ENCODE data around the gene NPAS4.
A peak's percentile ranks its signal among the peaks of the same experiment; 100 is the strongest.

NPAS4 gene

GRCh38 chr11:66410191-66410590, 10.6 kb upstream of the NPAS4 start:
- no peak overlapping the region for H3K4me3 Mint-ChIP-seq
- H3K27ac Mint-ChIP-seq = no peak overlapping the region
- H3K9me3 Mint-ChIP-seq (ENCODE audit: low read depth) = no peaks in the 10 kb centered on the region
- peaks cover 23% of the 10 kb centered on the region for H3K27me3 Mint-ChIP-seq
- H3K4me1 Mint-ChIP-seq (ENCODE audit: low read depth) = peaks cover 3% of the 10 kb centered on the region
- H3K36me3 Mint-ChIP-seq = no peaks in the 10 kb centered on the region

- Mint-ChIP-seq H3K4me3 (no peak overlapping the region), H3K36me3 (no peaks in the 10 kb centered on the region), H3K27ac (no peak overlapping the region), H3K27me3 (peaks cover 28% of the 10 kb centered on the region), H3K4me1 (ENCODE audit: low read depth) (peaks cover 3% of the 10 kb centered on the region), H3K9me3 (ENCODE audit: low read depth) (no peaks in the 10 kb centered on the region)
Observed at GRCh38 chr11:66411323-66411722, 9.5 kb upstream of the NPAS4 start.

- Mint-ChIP-seq H3K27ac (no peak overlapping the region), H3K27me3 (peaks cover 35% of the 10 kb centered on the region), H3K4me1 (ENCODE audit: low read depth) (peaks cover 9% of the 10 kb centered on the region), H3K9me3 (ENCODE audit: low read depth) (no peaks in the 10 kb centered on the region), H3K4me3 (no peak overlapping the region), H3K36me3 (no peaks in the 10 kb centered on the region)
Observed at GRCh38 chr11:66412110-66412509, 8.7 kb upstream of the NPAS4 start.

- H3K4me3 Mint-ChIP-seq = no peak overlapping the region
- no peaks in the 10 kb centered on the region for H3K36me3 Mint-ChIP-seq
- no peaks in the 10 kb centered on the region for H3K9me3 Mint-ChIP-seq (ENCODE audit: low read depth)
- H3K27me3 Mint-ChIP-seq = peaks cover 45% of the 10 kb centered on the region
- no peak overlapping the region for H3K27ac Mint-ChIP-seq
- H3K4me1 Mint-ChIP-seq (ENCODE audit: low read depth) = peaks cover 19% of the 10 kb centered on the region
Observed at GRCh38 chr11:66413167-66413566, 7.7 kb upstream of the NPAS4 start.

GRCh38 chr11:66414120-66414934, 6.5 kb upstream of the NPAS4 start:
- Mint-ChIP-seq H3K4me1 (ENCODE audit: low read depth) (peaks cover 25% of the 10 kb centered on the region), H3K27me3 (peaks cover 52% of the 10 kb centered on the region), H3K4me3 (no peak overlapping the region), H3K36me3 (no peaks in the 10 kb centered on the region), H3K9me3 (ENCODE audit: low read depth) (peaks cover 3% of the 10 kb centered on the region), H3K27ac (no peak overlapping the region)

- H3K9me3 Mint-ChIP-seq (ENCODE audit: low read depth) = peaks cover 3% of the 10 kb centered on the region
- no peak overlapping the region for H3K27ac Mint-ChIP-seq
- H3K27me3 Mint-ChIP-seq = peaks cover 53% of the 10 kb centered on the region
Observed at GRCh38 chr11:66415423-66415822, 5.4 kb upstream of the NPAS4 start.

GRCh38 chr11:66417000-66417399, 3.8 kb upstream of the NPAS4 start:
- Mint-ChIP-seq H3K27ac (no peak overlapping the region), H3K36me3 (no peaks in the 10 kb centered on the region), H3K27me3 (peaks cover 48% of the 10 kb centered on the region), H3K9me3 (ENCODE audit: low read depth) (peaks cover 3% of the 10 kb centered on the region), H3K4me1 (ENCODE audit: low read depth) (peaks cover 27% of the 10 kb centered on the region), H3K4me3 (peak overlapping the region; percentile 27)

More at GRCh38 chr11:66415423-66415822, 5.4 kb upstream of the NPAS4 start:
- H3K36me3 Mint-ChIP-seq = no peaks in the 10 kb centered on the region
- H3K4me3 Mint-ChIP-seq = no peak overlapping the region
- peaks cover 27% of the 10 kb centered on the region for H3K4me1 Mint-ChIP-seq (ENCODE audit: low read depth)

- Mint-ChIP-seq H3K27me3 (peaks cover 43% of the 10 kb centered on the region), H3K4me3 (peak overlapping the region; percentile 70), H3K9me3 (ENCODE audit: low read depth) (peaks cover 3% of the 10 kb centered on the region), H3K36me3 (no peaks in the 10 kb centered on the region), H3K27ac (peak overlapping the region; percentile 30), H3K4me1 (ENCODE audit: low read depth) (peaks cover 27% of the 10 kb centered on the region)
Observed at GRCh38 chr11:66418168-66418985, 2.5 kb upstream of the NPAS4 start.

- Mint-ChIP-seq H3K27ac (peak overlapping the region; percentile 30), H3K27me3 (peaks cover 40% of the 10 kb centered on the region)
Observed at GRCh38 chr11:66418986-66419308, 1.9 kb upstream of the NPAS4 start.

GRCh38 chr11:66419825-66420224, 1.0 kb upstream of the NPAS4 start:
- no peak overlapping the region for H3K4me3 Mint-ChIP-seq
- H3K4me1 Mint-ChIP-seq (ENCODE audit: low read depth) = peaks cover 27% of the 10 kb centered on the region
- peaks cover 3% of the 10 kb centered on the region for H3K9me3 Mint-ChIP-seq (ENCODE audit: low read depth)
- peaks cover 35% of the 10 kb centered on the region for H3K27me3 Mint-ChIP-seq
- H3K27ac Mint-ChIP-seq = no peak overlapping the region
- no peaks in the 10 kb centered on the region for H3K36me3 Mint-ChIP-seq

More at GRCh38 chr11:66418986-66419308, 1.9 kb upstream of the NPAS4 start:
- Mint-ChIP-seq H3K36me3 (no peaks in the 10 kb centered on the region), H3K4me3 (peak overlapping the region; percentile 66), H3K4me1 (ENCODE audit: low read depth) (peaks cover 27% of the 10 kb centered on the region), H3K9me3 (ENCODE audit: low read depth) (peaks cover 3% of the 10 kb centered on the region)

GRCh38 chr11:66421492-66422205, 814 bp downstream of the NPAS4 start:
- H3K27me3 Mint-ChIP-seq = peaks cover 27% of the 10 kb centered on the region
- H3K4me1 Mint-ChIP-seq (ENCODE audit: low read depth) = peaks cover 25% of the 10 kb centered on the region
- no peak overlapping the region for H3K27ac Mint-ChIP-seq
- H3K9me3 Mint-ChIP-seq (ENCODE audit: low read depth) = peaks cover 3% of the 10 kb centered on the region
- H3K36me3 Mint-ChIP-seq = no peaks in the 10 kb centered on the region
- no peak overlapping the region for H3K4me3 Mint-ChIP-seq

GRCh38 chr11:66426314-66426713, 5.5 kb downstream of the NPAS4 start:
- Mint-ChIP-seq H3K27me3 (peaks cover 3% of the 10 kb centered on the region), H3K36me3 (peaks cover 8% of the 10 kb centered on the region), H3K9me3 (ENCODE audit: low read depth) (no peaks in the 10 kb centered on the region), H3K27ac (no peak overlapping the region), H3K4me1 (ENCODE audit: low read depth) (peaks cover 5% of the 10 kb centered on the region), H3K4me3 (no peak overlapping the region)

GRCh38 chr11:66428933-66429332, 8.1 kb downstream of the NPAS4 start:
- peaks cover 5% of the 10 kb centered on the region for H3K4me1 Mint-ChIP-seq (ENCODE audit: low read depth)
- peaks cover 3% of the 10 kb centered on the region for H3K27me3 Mint-ChIP-seq
- no peak overlapping the region for H3K27ac Mint-ChIP-seq
- H3K9me3 Mint-ChIP-seq (ENCODE audit: low read depth) = no peaks in the 10 kb centered on the region
- no peak overlapping the region for H3K4me3 Mint-ChIP-seq
- H3K36me3 Mint-ChIP-seq = peaks cover 11% of the 10 kb centered on the region

- Mint-ChIP-seq H3K36me3 (peaks cover 11% of the 10 kb centered on the region), H3K9me3 (ENCODE audit: low read depth) (no peaks in the 10 kb centered on the region), H3K27me3 (peaks cover 3% of the 10 kb centered on the region), H3K27ac (no peak overlapping the region), H3K4me3 (no peak overlapping the region), H3K4me1 (ENCODE audit: low read depth) (peaks cover 5% of the 10 kb centered on the region)
Observed at GRCh38 chr11:66429983-66430602, 9.3 kb downstream of the NPAS4 start.
